Stimulated activated CD4-positive, alpha-beta T cell treated with anti-CD3 and anti-CD28 coated beads, TNF-alpha, amount 100 ng/mL, for 4 hours (primary cell): ENCODE results near the gene CCR6.

Source experiments
- DNase-seq, 3 experiments: peaks; one replicate each; pipeline ENCODE4 v3.0.0-alpha.2; 2020; ENCODE audit warnings: low read depth in 3 of 3

Gene CCR6

GRCh38 chr6:167098825-167099225 is 24.1 kb upstream of the CCR6 start:
- no peak for DNase-seq

GRCh38 chr6:167099707-167100106 is 23.2 kb upstream of the CCR6 start:
- DNase-seq: no peak

- DNase-seq: no peak
Measured at GRCh38 chr6:167100241-167100674, 22.6 kb upstream of the CCR6 start.

GRCh38 chr6:167102318-167102717 is 20.6 kb upstream of the CCR6 start:
- no peak for DNase-seq

GRCh38 chr6:167103041-167103891 is 19.6 kb upstream of the CCR6 start:
- DNase-seq: no peak

GRCh38 chr6:167104388-167104787 is 18.5 kb upstream of the CCR6 start:
- no peak for DNase-seq

- no peak for DNase-seq
Measured at GRCh38 chr6:167105060-167105459, 17.8 kb upstream of the CCR6 start.

- DNase-seq: no peak
Measured at GRCh38 chr6:167106406-167106805, 16.5 kb upstream of the CCR6 start.

- no peak for DNase-seq
Measured at GRCh38 chr6:167107787-167108186, 15.1 kb upstream of the CCR6 start.

- no peak for DNase-seq
Measured at GRCh38 chr6:167108278-167108677, 14.6 kb upstream of the CCR6 start.

- no peak for DNase-seq
Measured at GRCh38 chr6:167109651-167110050, 13.2 kb upstream of the CCR6 start.

- DNase-seq: no peak
Measured at GRCh38 chr6:167111597-167111996, 11.3 kb upstream of the CCR6 start.

- no peak for DNase-seq
Measured at GRCh38 chr6:167112421-167112820, 10.5 kb upstream of the CCR6 start.

- no peak for DNase-seq
Measured at GRCh38 chr6:167113047-167113754, 9.7 kb upstream of the CCR6 start.

GRCh38 chr6:167113935-167114910 is 8.7 kb upstream of the CCR6 start:
- peak in 1 of 3 experiments; percentile 31 for DNase-seq

- DNase-seq: no peak
Measured at GRCh38 chr6:167115054-167115453, 7.8 kb upstream of the CCR6 start.

GRCh38 chr6:167116109-167116837 is 6.6 kb upstream of the CCR6 start:
- DNase-seq: no peak

GRCh38 chr6:167116838-167117228 is 6.1 kb upstream of the CCR6 start:
- no peak for DNase-seq

GRCh38 chr6:167118006-167118405 is 4.9 kb upstream of the CCR6 start:
- no peak for DNase-seq

GRCh38 chr6:167118839-167119238 is 4.1 kb upstream of the CCR6 start:
- DNase-seq: no peak
